GM23248 (cell line): ENCODE data around the gene PXT1.

Experiments
- EZH2 ChIP-seq: fragments of 200-600 bp; sonication (generic); IDR thresholded peaks from 2 replicates; pipeline ENCODE4 v1.6.1; 2018; ENCODE audit warnings: antibody characterized with exemption, mild to moderate bottlenecking; ENCODE audit not compliant: insufficient read depth, poor library complexity, severe bottlenecking
- EZH2phosphoT487 ChIP-seq: fragments of 200-600 bp; sonication (generic); IDR thresholded peaks from 2 replicates; pipeline ENCODE4 v1.6.1; 2018; ENCODE audit warnings: antibody characterized with exemption, moderate library complexity, mild to moderate bottlenecking, low read depth; ENCODE audit not compliant: insufficient read depth

DNA sequence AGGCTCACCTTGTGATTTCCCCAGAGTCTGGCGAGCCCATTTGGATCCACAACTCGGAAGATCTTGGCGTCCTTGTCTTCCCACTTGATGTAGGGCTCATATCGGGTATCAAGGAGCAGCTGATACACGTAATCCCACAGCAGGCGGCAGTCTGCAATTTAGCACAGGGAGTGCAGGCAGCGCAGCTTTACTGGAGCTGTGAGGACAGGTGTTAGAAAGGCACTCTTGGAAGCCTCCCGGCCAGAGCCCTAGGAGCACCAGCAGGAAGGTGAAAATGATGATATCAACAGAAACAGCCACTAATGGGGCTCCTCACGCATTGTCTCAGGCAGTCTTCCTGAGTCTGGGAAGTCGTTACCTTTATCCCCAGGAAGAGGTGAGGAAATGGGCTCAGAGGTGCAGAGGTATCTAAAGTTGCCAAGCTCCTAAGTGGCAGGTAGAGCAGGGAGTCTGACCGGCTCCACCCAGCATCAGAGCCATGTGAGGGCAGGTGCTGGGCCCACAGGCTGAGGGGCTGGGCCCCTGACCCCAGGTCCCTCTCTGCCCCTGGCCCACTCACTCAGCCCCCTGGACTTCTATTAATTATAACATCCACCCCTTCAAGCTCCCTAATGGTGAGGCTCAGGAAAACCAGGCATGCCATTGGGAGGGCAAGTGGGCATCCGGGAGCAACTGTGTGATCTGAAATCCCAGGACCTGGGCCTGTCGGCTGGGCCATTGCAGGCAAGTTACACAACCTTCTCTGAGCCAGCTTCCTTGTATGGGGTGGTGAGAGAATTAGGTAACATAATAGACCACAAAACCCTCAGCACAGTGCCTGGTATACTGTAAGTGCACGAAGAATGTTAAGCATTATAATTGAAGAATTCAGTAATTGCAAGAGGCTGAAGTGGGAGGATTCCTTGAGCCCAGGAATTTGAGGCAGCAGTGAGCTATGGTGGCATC lies 73.5 kb downstream of the PXT1 start:
- TF ChIP-seq EZH2 (no peak), EZH2phosphoT487 (peak; percentile 96)
